Astrocyte (in vitro differentiated cells and primary cell): ENCODE data around the gene RIT2. TPM values are rescaled to one million over a fixed set of nuclear protein-coding genes. Genes with fewer than 3 reads are reported as not detected.
"Not testable (repeated sequence)": the region's sequence is repeated elsewhere in the genome, so short reads cannot be mapped to it uniquely, and the experiment has no call there.

ENCODE experiments used
- DNase-seq: peaks from one replicate; pipeline ENCODE4 v3.0.0-alpha.2; 2010; ENCODE audit warnings: low read depth
- FAIRE-seq: peaks from 2 replicates; lab custom pipeline; 2011; peaks lifted over from hg19 to GRCh38; lab: Jason Lieb, UNC
- H2AFZ ChIP-seq: 2 replicates; pipeline ENCODE4 v1.6.0; 2012; ENCODE audit warnings: low read depth, low read length, inconsistent platforms
- H3K27ac ChIP-seq: 2 replicates; pipeline ENCODE4 v1.5.1; 2011; ENCODE audit warnings: low read depth, low read length, inconsistent platforms
- H3K27me3 ChIP-seq: 2 replicates; pipeline ENCODE4 v1.6.0; 2011; ENCODE audit warnings: low read length, inconsistent platforms; ENCODE audit not compliant: insufficient read depth
- H3K36me3 ChIP-seq: 2 replicates; pipeline ENCODE4 v1.5.1; 2011; ENCODE audit warnings: low read length, inconsistent platforms; ENCODE audit not compliant: insufficient read depth
- H3K4me1 ChIP-seq: 2 replicates; pipeline ENCODE4 v1.5.1; 2011; ENCODE audit warnings: low read length, inconsistent platforms; ENCODE audit not compliant: insufficient read depth
- H3K4me2 ChIP-seq: 2 replicates; pipeline ENCODE4 v1.6.0; 2012; ENCODE audit warnings: low read length, inconsistent platforms
- H3K4me3 ChIP-seq: 2 replicates; pipeline ENCODE4 v1.5.1; 2011; ENCODE audit warnings: low read depth, mild to moderate bottlenecking, low read length, inconsistent platforms; ENCODE audit not compliant: insufficient read depth
- H3K79me2 ChIP-seq: 2 replicates; pipeline ENCODE4 v1.6.0; 2012; ENCODE audit warnings: mild to moderate bottlenecking, low read length, inconsistent platforms; ENCODE audit not compliant: insufficient read depth
- H3K9ac ChIP-seq: 2 replicates; pipeline ENCODE4 v1.6.0; 2012; ENCODE audit warnings: mild to moderate bottlenecking, low read length, inconsistent platforms
- H3K9me3 ChIP-seq: 2 replicates; pipeline ENCODE4 v1.5.1; 2012; ENCODE audit warnings: low read depth, mild to moderate bottlenecking, low read length, inconsistent platforms; ENCODE audit not compliant: insufficient read depth
- H4K20me1 ChIP-seq: 2 replicates; pipeline ENCODE4 v1.6.0; 2012; ENCODE audit warnings: low read length, inconsistent platforms; ENCODE audit not compliant: insufficient read depth
- H3K27ac Mint-ChIP-seq: one replicate; pipeline ENCODE4 v1.8.0; 2021; ENCODE audit warnings: mild to moderate bottlenecking, mixed read lengths; ENCODE audit not compliant: unreplicated experiment
- H3K27me3 Mint-ChIP-seq: one replicate; pipeline ENCODE4 v1.8.0; 2021; ENCODE audit warnings: low read depth, mixed read lengths; ENCODE audit not compliant: unreplicated experiment
- H3K36me3 Mint-ChIP-seq: one replicate; pipeline ENCODE4 v1.8.0; 2021; ENCODE audit warnings: low read depth, mixed read lengths; ENCODE audit not compliant: unreplicated experiment
- H3K4me1 Mint-ChIP-seq: one replicate; pipeline ENCODE4 v1.8.0; 2021; ENCODE audit warnings: low read depth, mixed read lengths; ENCODE audit not compliant: unreplicated experiment
- H3K4me3 Mint-ChIP-seq: one replicate; pipeline ENCODE4 v1.8.0; 2021; ENCODE audit warnings: mild to moderate bottlenecking, moderate library complexity, mixed read lengths; ENCODE audit not compliant: unreplicated experiment
- H3K9me3 Mint-ChIP-seq: one replicate; pipeline ENCODE4 v1.8.0; 2021; ENCODE audit warnings: mild to moderate bottlenecking, mixed read lengths; ENCODE audit not compliant: unreplicated experiment
- CTCF ChIP-seq: IDR thresholded peaks from 2 replicates; pipeline ENCODE4 v1.5.1; 2011; ENCODE audit warnings: low read depth, mild to moderate bottlenecking, inconsistent platforms, low read length, moderate library complexity; ENCODE audit not compliant: insufficient read depth
- EZH2 ChIP-seq: IDR thresholded peaks from 2 replicates; pipeline ENCODE4 v1.6.1; 2012; ENCODE audit warnings: mild to moderate bottlenecking, low read length, inconsistent platforms; ENCODE audit not compliant: insufficient read depth
- total RNA-seq: library from RNA; stranded (reverse); gene quantifications from 2 replicates; pipeline ENCODE4 v1.2.1, GENCODE V29; 2021

The RIT2 gene
- total RNA-seq, 1 donor from 2014 or later = not detected

- DNase-seq = peak; percentile 15
- Histone ChIP-seq H2AFZ (no peak overlapping the region), H3K4me2 (no peak overlapping the region), H3K9ac (no peak overlapping the region), H3K27me3 (no peaks in the 10 kb centered on the region), H3K9me3 (no peaks in the 10 kb centered on the region), H3K36me3 (no peaks in the 10 kb centered on the region), H3K4me1 (no peaks in the 10 kb centered on the region), H4K20me1 (no peaks in the 10 kb centered on the region), H3K4me3 (no peak overlapping the region), H3K79me2 (no peaks in the 10 kb centered on the region), H3K27ac (no peak overlapping the region)
- no peak overlapping the region for H3K4me3 Mint-ChIP-seq
- H3K4me1 Mint-ChIP-seq = no peaks in the 10 kb centered on the region
- no peak overlapping the region for H3K27ac Mint-ChIP-seq
- no peaks in the 10 kb centered on the region for H3K9me3 Mint-ChIP-seq
- TF ChIP-seq CTCF (no peak), EZH2 (no peak)
- FAIRE-seq = no peak
- H3K27me3 Mint-ChIP-seq = no peaks in the 10 kb centered on the region
- no peaks in the 10 kb centered on the region for H3K36me3 Mint-ChIP-seq
Observed at GRCh38 chr18:42807887-42808286, 307.6 kb downstream of the RIT2 start.

- Histone ChIP-seq H3K27ac (no peak overlapping the region), H3K9me3 (no peaks in the 10 kb centered on the region), H3K36me3 (no peaks in the 10 kb centered on the region), H3K4me3 (no peak overlapping the region), H3K9ac (no peak overlapping the region), H3K4me2 (no peak overlapping the region), H4K20me1 (no peaks in the 10 kb centered on the region), H3K27me3 (no peaks in the 10 kb centered on the region), H2AFZ (no peak overlapping the region), H3K4me1 (no peaks in the 10 kb centered on the region), H3K79me2 (no peaks in the 10 kb centered on the region)
- Mint-ChIP-seq H3K27me3 (no peaks in the 10 kb centered on the region), H3K9me3 (no peaks in the 10 kb centered on the region), H3K27ac (no peak overlapping the region), H3K4me1 (no peaks in the 10 kb centered on the region), H3K36me3 (no peaks in the 10 kb centered on the region), H3K4me3 (no peak overlapping the region)
- peak; percentile 54 for DNase-seq
- FAIRE-seq = no peak
- TF ChIP-seq CTCF = no peak
- TF ChIP-seq EZH2 = no peak
Observed at GRCh38 chr18:42801706-42802105, 313.8 kb downstream of the RIT2 start.

- H3K79me2 ChIP-seq = no peaks in the 10 kb centered on the region
- H3K9ac ChIP-seq = no peak overlapping the region
- Mint-ChIP-seq H3K36me3 (no peaks in the 10 kb centered on the region), H3K9me3 (no peaks in the 10 kb centered on the region), H3K27me3 (no peaks in the 10 kb centered on the region), H3K27ac (no peak overlapping the region), H3K4me3 (no peak overlapping the region), H3K4me1 (no peaks in the 10 kb centered on the region)
- H3K4me1 ChIP-seq = no peaks in the 10 kb centered on the region
- H3K36me3 ChIP-seq = no peaks in the 10 kb centered on the region
- H4K20me1 ChIP-seq = no peaks in the 10 kb centered on the region
- no peak overlapping the region for H3K4me3 ChIP-seq
- DNase-seq = no peak
- TF ChIP-seq CTCF (no peak), EZH2 (no peak)
- H3K27ac ChIP-seq = no peak overlapping the region
- no peaks in the 10 kb centered on the region for H3K9me3 ChIP-seq
- no peak overlapping the region for H3K4me2 ChIP-seq
- FAIRE-seq = no peak
- H3K27me3 ChIP-seq = no peaks in the 10 kb centered on the region
- no peak overlapping the region for H2AFZ ChIP-seq
Observed at GRCh38 chr18:42798606-42799170, 316.8 kb downstream of the RIT2 start.

- H3K27ac ChIP-seq, H3K9ac ChIP-seq, H3K9me3 Mint-ChIP-seq, H3K9me3 ChIP-seq, H3K4me1 Mint-ChIP-seq, H3K36me3 Mint-ChIP-seq, H3K27me3 Mint-ChIP-seq, H3K4me3 Mint-ChIP-seq, H3K36me3 ChIP-seq, FAIRE-seq, H4K20me1 ChIP-seq, DNase-seq, H3K4me3 ChIP-seq, H3K4me2 ChIP-seq, H2AFZ ChIP-seq, H3K27ac Mint-ChIP-seq, H3K79me2 ChIP-seq, H3K4me1 ChIP-seq, H3K27me3 ChIP-seq: not testable (repeated sequence)
Observed at GRCh38 chr18:42795213-42795789, 320.2 kb downstream of the RIT2 start.
